Hematopoietic multipotent progenitor cell treated with erythropoietin and hydrocortisone succinate and interleukin-3 and kit ligand, for 8 days (in vitro differentiated cells): ENCODE results near the gene CCDC85C.

ENCODE experiments used
- DNase-seq: peaks from one replicate; pipeline ENCODE4 v3.0.0-alpha.2; 2015

Gene CCDC85C

GRCh38 chr14:99570544-99571302 is 33.3 kb downstream of the CCDC85C start:
- no peak for DNase-seq

GRCh38 chr14:99569725-99570543 is 34.1 kb downstream of the CCDC85C start:
- DNase-seq, result no peak

GRCh38 chr14:99568567-99569560 is 35.1 kb downstream of the CCDC85C start:
- DNase-seq, result peak; percentile 85

GRCh38 chr14:99566390-99567354 is 37.3 kb downstream of the CCDC85C start:
- DNase-seq, result no peak

GRCh38 chr14:99566009-99566389 is 38.0 kb downstream of the CCDC85C start:
- DNase-seq, result no peak

- no peak for DNase-seq
These were observed 38.6 kb downstream of the CCDC85C start for GRCh38 chr14:99565383-99565782.

GRCh38 chr14:99564926-99565259 is 39.1 kb downstream of the CCDC85C start:
- DNase-seq, result no peak

- DNase-seq, result no peak
These were observed 39.6 kb downstream of the CCDC85C start for GRCh38 chr14:99564256-99564925.

- no peak for DNase-seq
These were observed 40.3 kb downstream of the CCDC85C start for GRCh38 chr14:99563749-99564129.

- DNase-seq, result no peak
These were observed 40.9 kb downstream of the CCDC85C start for GRCh38 chr14:99562856-99563748.

GRCh38 chr14:99561864-99562263 is 42.1 kb downstream of the CCDC85C start:
- no peak for DNase-seq

GRCh38 chr14:99560922-99561683 is 42.9 kb downstream of the CCDC85C start:
- no peak for DNase-seq

- no peak for DNase-seq
These were observed 43.6 kb downstream of the CCDC85C start for GRCh38 chr14:99560403-99560802.

- DNase-seq, result no peak
These were observed 44.6 kb downstream of the CCDC85C start for GRCh38 chr14:99559286-99559990.

GRCh38 chr14:99556134-99556791 is 47.7 kb downstream of the CCDC85C start:
- DNase-seq, result no peak

GRCh38 chr14:99554757-99555531 is 49.1 kb downstream of the CCDC85C start:
- DNase-seq, result no peak

GRCh38 chr14:99554184-99554583 is 49.8 kb downstream of the CCDC85C start:
- DNase-seq, result no peak
